ENCODE measurements around the gene ZBTB11. TPM values are rescaled to one million over a fixed set of nuclear protein-coding genes. Genes with fewer than 3 reads are reported as not detected.
A peak's percentile ranks its signal among the peaks of the same experiment; 100 is the strongest.

The ZBTB11 gene
- total RNA-seq, 1 donor from 2014 or later, result 13.0 TPM

- H3K27ac Mint-ChIP-seq (ENCODE audit: unreplicated experiment), result no peak overlapping the region
- H3K4me1 Mint-ChIP-seq (ENCODE audit: unreplicated experiment), result peaks cover 5% of the 10 kb centered on the region
- TF ChIP-seq CTCF (IDR thresholded peaks at IDR 0.05; ENCODE audit: unreplicated experiment), result no peak
These were observed 37.5 kb downstream of the ZBTB11 start for GRCh38 chr3:101639280-101639963.

DNA sequence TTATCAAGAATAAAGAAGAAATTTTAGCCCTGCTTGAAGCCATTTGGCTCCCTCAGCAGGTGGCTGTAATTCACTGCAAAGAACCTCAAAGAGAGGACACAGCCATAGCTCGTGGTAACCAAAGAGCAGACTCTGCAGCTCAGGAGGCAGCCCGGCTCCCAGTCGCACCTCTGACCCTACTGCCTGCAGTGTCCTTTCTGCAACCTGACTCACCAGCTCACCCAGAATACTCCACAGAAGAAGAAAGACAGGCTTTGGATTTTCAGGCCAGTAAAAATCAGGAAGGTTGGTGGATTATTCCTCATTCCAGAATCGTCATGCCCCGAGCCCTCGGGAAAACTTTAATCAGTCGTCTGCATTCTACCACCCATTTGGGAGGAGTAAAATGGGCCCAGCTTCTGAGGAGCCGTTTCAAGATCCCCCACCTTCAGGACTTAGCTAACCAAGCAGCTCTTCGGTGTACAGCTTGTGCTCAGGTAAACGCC is 38.6 kb downstream of the ZBTB11 start:
- Mint-ChIP-seq H3K4me3 (ENCODE audit: unreplicated experiment) (no peak overlapping the region), H3K4me1 (ENCODE audit: unreplicated experiment) (peaks cover 5% of the 10 kb centered on the region), H3K27ac (ENCODE audit: unreplicated experiment) (no peak overlapping the region), H3K27me3 (ENCODE audit: unreplicated experiment) (peaks cover 8% of the 10 kb centered on the region), H3K9me3 (ENCODE audit: unreplicated experiment) (no peaks in the 10 kb centered on the region), H3K36me3 (ENCODE audit: low read depth, unreplicated experiment) (peaks cover 5% of the 10 kb centered on the region)
- no peak for TF ChIP-seq CTCF (IDR thresholded peaks at IDR 0.05; ENCODE audit: unreplicated experiment)
- DNase-seq (ENCODE audit: low spot score), result no peak

More at GRCh38 chr3:101639280-101639963, 37.5 kb downstream of the ZBTB11 start:
- Mint-ChIP-seq H3K27me3 (ENCODE audit: unreplicated experiment) (peaks cover 8% of the 10 kb centered on the region), H3K36me3 (ENCODE audit: low read depth, unreplicated experiment) (peaks cover 2% of the 10 kb centered on the region), H3K4me3 (ENCODE audit: unreplicated experiment) (no peak overlapping the region), H3K9me3 (ENCODE audit: unreplicated experiment) (no peaks in the 10 kb centered on the region)
- DNase-seq (ENCODE audit: low spot score), result no peak

GRCh38 chr3:101637451-101637850 is 39.5 kb downstream of the ZBTB11 start:
- Mint-ChIP-seq H3K27ac (ENCODE audit: unreplicated experiment) (no peak overlapping the region), H3K27me3 (ENCODE audit: unreplicated experiment) (peaks cover 8% of the 10 kb centered on the region), H3K9me3 (ENCODE audit: unreplicated experiment) (no peaks in the 10 kb centered on the region), H3K36me3 (ENCODE audit: low read depth, unreplicated experiment) (peaks cover 5% of the 10 kb centered on the region), H3K4me3 (ENCODE audit: unreplicated experiment) (no peak overlapping the region), H3K4me1 (ENCODE audit: unreplicated experiment) (peaks cover 5% of the 10 kb centered on the region)
- TF ChIP-seq CTCF (IDR thresholded peaks at IDR 0.05; ENCODE audit: unreplicated experiment), result no peak
- DNase-seq (ENCODE audit: low spot score), result no peak

- peaks cover 8% of the 10 kb centered on the region for H3K27me3 Mint-ChIP-seq (ENCODE audit: unreplicated experiment)
- H3K36me3 Mint-ChIP-seq (ENCODE audit: low read depth, unreplicated experiment), result peaks cover 5% of the 10 kb centered on the region
- peak; percentile 71 for TF ChIP-seq CTCF (IDR thresholded peaks at IDR 0.05; ENCODE audit: unreplicated experiment)
- H3K27ac Mint-ChIP-seq (ENCODE audit: unreplicated experiment), result no peak overlapping the region
- no peaks in the 10 kb centered on the region for H3K9me3 Mint-ChIP-seq (ENCODE audit: unreplicated experiment)
- peak; percentile 81 for DNase-seq (ENCODE audit: low spot score)
- peaks cover 5% of the 10 kb centered on the region for H3K4me1 Mint-ChIP-seq (ENCODE audit: unreplicated experiment)
- no peak overlapping the region for H3K4me3 Mint-ChIP-seq (ENCODE audit: unreplicated experiment)
These were observed 40.8 kb downstream of the ZBTB11 start for GRCh38 chr3:101635954-101636798.

Data from endothelial cell (in vitro differentiated cells).